Colonic mucosa (tissue), 4 donors: ENCODE measurements around the gene CCDC81. TPM values are rescaled to one million over a fixed set of nuclear protein-coding genes. Genes with fewer than 3 reads are reported as not detected.

Experiments
- DNase-seq: peaks from one replicate; pipeline ENCODE4 v3.0.0-alpha.2; 2020
- H3K27ac ChIP-seq: fragments of 200-600 bp; one replicate; pipeline ENCODE4 v1.8.0; 2021
- H3K27me3 ChIP-seq: fragments of 200-600 bp; one replicate; pipeline ENCODE4 v1.8.0; 2021
- H3K36me3 ChIP-seq: fragments of 200-600 bp; one replicate; pipeline ENCODE4 v1.8.0; 2021
- H3K4me1 ChIP-seq: fragments of 200-600 bp; one replicate; pipeline ENCODE4 v1.8.0; 2021; ENCODE audit warnings: mild to moderate bottlenecking
- H3K4me3 ChIP-seq: fragments of 200-600 bp; one replicate; pipeline ENCODE4 v1.8.0; 2021
- H3K9ac ChIP-seq, 2 donors: one replicate each; pipeline ENCODE4 v1.7.0; 2013; ENCODE audit warnings: control low read depth in 2 of 2, low read depth in 2 of 2, low read length in 2 of 2
- H3K9me3 ChIP-seq: fragments of 200-600 bp; one replicate; pipeline ENCODE4 v1.8.0; 2021
- CTCF ChIP-seq: fragments of 200-600 bp; IDR thresholded peaks from one replicate; pipeline ENCODE4 v1.8.0; 2022; ENCODE audit warnings: antibody characterized with exemption, mild to moderate bottlenecking
- intact Hi-C: fragments of 100-400 bp; cut with DNase I; formaldehyde crosslinking; loops from one replicate; pipeline ENCODE4 v1.14.1; 2022
- total RNA-seq, 2 donors: library from RNA; stranded (reverse); fragmentation: NEBNext Ultra II Directional in 1 of 2; extraction: Animal tissue kit (Norgen Biotek cat#: 25700) in 1 of 2; gene quantifications; one replicate each; pipeline ENCODE4 v1.2.1, GENCODE V29; 2021
- donor health status: healthy.
- donor health status: DM: no; HTN: no; CAD: no.
- donor health status: DM: no; HTN: no; CAD: no.

The CCDC81 gene
- total RNA-seq, 2 donors from 2014 or later = 0.32 to 0.53 TPM

GRCh38 chr11:86386283-86386682, 11.6 kb downstream of the CCDC81 start:
- Histone ChIP-seq H3K36me3 (no peaks in the 10 kb centered on the region), H3K27me3 (no peaks in the 10 kb centered on the region), H3K27ac (no peak overlapping the region), H3K4me3 (no peak overlapping the region), H3K9me3 (no peaks in the 10 kb centered on the region), H3K4me1 (no peaks in the 10 kb centered on the region), H3K9ac (no peak overlapping the region)
- intact Hi-C loops = no loop called here
- TF ChIP-seq CTCF = no peak
- no peak for DNase-seq

GRCh38 chr11:86386746-86387145, 12.1 kb downstream of the CCDC81 start:
- TF ChIP-seq CTCF = no peak
- Histone ChIP-seq H3K36me3 (no peaks in the 10 kb centered on the region), H3K27ac (no peak overlapping the region), H3K27me3 (no peaks in the 10 kb centered on the region), H3K9me3 (no peaks in the 10 kb centered on the region), H3K4me3 (no peak overlapping the region), H3K9ac (no peak overlapping the region), H3K4me1 (no peaks in the 10 kb centered on the region)
- DNase-seq = no peak
- intact Hi-C loops = no loop called here

- intact Hi-C loops = no loop called here
- no peak for TF ChIP-seq CTCF
Measured at GRCh38 chr11:86388198-86388597, 13.5 kb downstream of the CCDC81 start.

GRCh38 chr11:86390487-86390886, 15.8 kb downstream of the CCDC81 start:
- no peak for TF ChIP-seq CTCF
- H3K4me1 ChIP-seq = no peaks in the 10 kb centered on the region
- H3K4me3 ChIP-seq = no peak overlapping the region
- H3K9me3 ChIP-seq = no peaks in the 10 kb centered on the region
- intact Hi-C loops = no loop called here
- H3K36me3 ChIP-seq = no peaks in the 10 kb centered on the region
- H3K27ac ChIP-seq = no peak overlapping the region
- DNase-seq = no peak
- no peaks in the 10 kb centered on the region for H3K27me3 ChIP-seq
- no peak overlapping the region for H3K9ac ChIP-seq

More at GRCh38 chr11:86388198-86388597, 13.5 kb downstream of the CCDC81 start:
- H3K36me3 ChIP-seq = no peaks in the 10 kb centered on the region
- no peaks in the 10 kb centered on the region for H3K9me3 ChIP-seq
- DNase-seq = no peak
- H3K27me3 ChIP-seq = no peaks in the 10 kb centered on the region
- no peak overlapping the region for H3K4me3 ChIP-seq
- H3K4me1 ChIP-seq = no peaks in the 10 kb centered on the region
- no peak overlapping the region for H3K9ac ChIP-seq
- no peak overlapping the region for H3K27ac ChIP-seq

GRCh38 chr11:86395061-86395551, 20.4 kb downstream of the CCDC81 start:
- no peaks in the 10 kb centered on the region for H3K27me3 ChIP-seq

More at GRCh38 chr11:86395061-86395551, 20.4 kb downstream of the CCDC81 start:
- no peaks in the 10 kb centered on the region for H3K4me1 ChIP-seq
- no peak overlapping the region for H3K27ac ChIP-seq
- no peak for TF ChIP-seq CTCF
- no peaks in the 10 kb centered on the region for H3K9me3 ChIP-seq
- intact Hi-C loops = no loop called here
- H3K4me3 ChIP-seq = no peak overlapping the region
- H3K9ac ChIP-seq = no peak overlapping the region
- DNase-seq = no peak
- no peaks in the 10 kb centered on the region for H3K36me3 ChIP-seq
